Measurements from ENCODE around the gene PIGBOS1. TPM values are rescaled to one million over a fixed set of nuclear protein-coding genes. Genes with fewer than 3 reads are reported as not detected.
"Not testable (repeated sequence)": the region's sequence is repeated elsewhere in the genome, so short reads cannot be mapped to it uniquely, and the experiment has no call there.

Gene PIGBOS1
- polyA plus RNA-seq, 12 donors = 9.0 to 15.8 (median 12.3) TPM; not detected in 1

GRCh38 chr15:55319537-55320237 lies 764 bp upstream of the PIGBOS1 start:
- peak; percentile 25 for DNase-seq

- DNase-seq = not testable (repeated sequence)
These were observed 16.1 kb downstream of the PIGBOS1 start for GRCh38 chr15:55302801-55303200.

- DNase-seq = no peak
These were observed 21.6 kb downstream of the PIGBOS1 start for GRCh38 chr15:55297315-55297714.

- peak; percentile 81 for DNase-seq
These were observed 28.3 kb downstream of the PIGBOS1 start for GRCh38 chr15:55290528-55291057.

GRCh38 chr15:55289746-55290527 lies 29.0 kb downstream of the PIGBOS1 start, which contains the start of gene RAB27A:
TSS of gene RAB27A (minus strand) at chr15:55289813. CDS start at chr15:55234934, 54,879 bp downstream.
- peak; percentile 61 for DNase-seq

- DNase-seq = peak; percentile 32
These were observed 29.7 kb downstream of the PIGBOS1 start for GRCh38 chr15:55289011-55289745.

GRCh38 chr15:55288006-55288717 lies 30.8 kb downstream of the PIGBOS1 start:
- no peak for DNase-seq

GRCh38 chr15:55286442-55287189 lies 32.3 kb downstream of the PIGBOS1 start:
- not testable (repeated sequence) for DNase-seq

GRCh38 chr15:55284426-55284825 lies 34.5 kb downstream of the PIGBOS1 start:
- DNase-seq = no peak

GRCh38 chr15:55283379-55284147 lies 35.4 kb downstream of the PIGBOS1 start:
- DNase-seq = no peak

- no peak for DNase-seq
These were observed 36.6 kb downstream of the PIGBOS1 start for GRCh38 chr15:55282284-55282833.

GRCh38 chr15:55281517-55282228 lies 37.2 kb downstream of the PIGBOS1 start:
- DNase-seq = no peak

- not testable (repeated sequence) for DNase-seq
These were observed 38.3 kb downstream of the PIGBOS1 start for GRCh38 chr15:55280589-55280988.

- no peak for DNase-seq
These were observed 39.1 kb downstream of the PIGBOS1 start for GRCh38 chr15:55279746-55280351.

- DNase-seq = no peak
These were observed 39.7 kb downstream of the PIGBOS1 start for GRCh38 chr15:55279100-55279745.

GRCh38 chr15:55277715-55278114 lies 41.2 kb downstream of the PIGBOS1 start:
- DNase-seq = no peak

GRCh38 chr15:55277116-55277564 lies 41.8 kb downstream of the PIGBOS1 start:
- no peak for DNase-seq

- no peak for DNase-seq
These were observed 42.6 kb downstream of the PIGBOS1 start for GRCh38 chr15:55276324-55276723.

Data from muscle of arm (tissue), 12 donors.